22Rv1 (cell line): ENCODE results near the gene DISC1.

Experiments
- CTCF ChIP-seq: fragments of 450-650 bp; IDR thresholded peaks from 2 replicates; pipeline ENCODE4 v1.5.1; 2017; ENCODE audit warnings: mild to moderate bottlenecking
- ZFX ChIP-seq: fragments of 450-650 bp; IDR thresholded peaks from 2 replicates; pipeline ENCODE4 v1.6.1; 2017; ENCODE audit warnings: antibody characterized with exemption, borderline replicate concordance

- TF ChIP-seq CTCF (no peak), ZFX (no peak)
These were observed 227.1 kb downstream of the DISC1 start for GRCh38 chr1:231853588-231854207.
